Measurements from ENCODE around the gene SCGN.

DNA sequence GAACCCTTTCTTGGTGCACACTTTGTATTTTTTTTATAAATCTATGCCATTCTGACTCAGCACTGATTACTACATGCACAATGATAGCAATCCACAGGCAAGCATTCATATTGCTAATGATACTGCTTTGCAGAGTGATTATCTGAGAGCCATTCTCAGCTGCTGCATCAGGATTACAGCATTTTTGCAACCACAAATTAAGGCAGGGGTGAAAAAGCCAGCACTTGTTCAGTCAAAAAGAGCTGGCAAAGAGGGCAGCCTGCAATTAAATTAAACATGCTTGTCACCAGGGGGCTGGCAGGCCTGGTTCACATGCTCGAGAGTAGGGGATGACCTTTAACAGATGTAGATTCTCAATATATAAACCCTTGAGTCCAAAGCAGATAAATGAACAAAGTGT, 61.8 kb downstream of the SCGN start:
- TF ChIP-seq, protein P1, sequence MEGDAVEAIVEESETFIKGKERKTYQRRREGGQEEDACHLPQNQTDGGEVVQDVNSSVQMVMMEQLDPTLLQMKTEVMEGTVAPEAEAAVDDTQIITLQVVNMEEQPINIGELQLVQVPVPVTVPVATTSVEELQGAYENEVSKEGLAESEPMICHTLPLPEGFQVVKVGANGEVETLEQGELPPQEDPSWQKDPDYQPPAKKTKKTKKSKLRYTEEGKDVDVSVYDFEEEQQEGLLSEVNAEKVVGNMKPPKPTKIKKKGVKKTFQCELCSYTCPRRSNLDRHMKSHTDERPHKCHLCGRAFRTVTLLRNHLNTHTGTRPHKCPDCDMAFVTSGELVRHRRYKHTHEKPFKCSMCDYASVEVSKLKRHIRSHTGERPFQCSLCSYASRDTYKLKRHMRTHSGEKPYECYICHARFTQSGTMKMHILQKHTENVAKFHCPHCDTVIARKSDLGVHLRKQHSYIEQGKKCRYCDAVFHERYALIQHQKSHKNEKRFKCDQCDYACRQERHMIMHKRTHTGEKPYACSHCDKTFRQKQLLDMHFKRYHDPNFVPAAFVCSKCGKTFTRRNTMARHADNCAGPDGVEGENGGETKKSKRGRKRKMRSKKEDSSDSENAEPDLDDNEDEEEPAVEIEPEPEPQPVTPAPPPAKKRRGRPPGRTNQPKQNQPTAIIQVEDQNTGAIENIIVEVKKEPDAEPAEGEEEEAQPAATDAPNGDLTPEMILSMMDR (conservative IDR thresholded peaks at IDR 0.05; ENCODE audit: low read length) = no peak
- no peak for TF ChIP-seq EZH2phosphoT487 (IDR thresholded peaks at IDR 0.05; ENCODE audit: borderline replicate concordance)

Data from Loucy (cell line).